Measurements from ENCODE around the gene CFAP57.

DNA sequence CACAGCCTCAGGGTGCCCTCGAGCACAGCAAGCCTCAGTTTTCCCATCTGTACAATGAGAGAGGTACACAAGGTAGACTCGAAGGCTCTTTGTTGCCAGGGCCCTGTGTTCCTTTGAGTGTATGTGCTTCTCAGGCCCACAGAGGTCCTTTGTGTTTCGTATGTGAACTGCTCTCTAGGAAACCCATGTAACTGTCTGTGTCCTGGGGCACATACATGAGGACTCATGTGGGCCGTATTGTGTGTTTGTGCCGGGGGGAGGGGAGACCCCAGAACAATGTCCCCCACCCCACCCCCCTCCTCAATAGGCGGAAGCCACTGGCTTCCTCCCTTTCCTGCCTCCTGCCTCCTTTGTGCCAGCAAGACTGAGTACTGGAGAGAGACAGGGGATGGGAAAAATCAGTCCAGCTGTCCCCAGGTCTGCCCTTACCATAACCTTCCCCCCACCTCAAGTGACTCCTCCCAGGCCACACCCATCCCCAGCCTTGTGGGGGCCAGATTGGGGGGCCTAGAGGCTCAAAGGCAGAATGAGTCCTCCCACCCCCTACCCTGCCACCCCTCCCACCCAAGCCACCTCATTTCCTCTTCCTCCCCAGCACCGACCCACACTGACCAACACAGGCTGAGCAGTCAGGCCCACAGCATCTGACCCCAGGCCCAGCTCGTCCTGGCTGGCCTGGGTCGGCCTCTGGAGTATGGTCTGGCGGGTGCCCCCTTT is 128.4 kb downstream of the CFAP57 start, which contains the start of gene TIE1:
- TF ChIP-seq POLR2A (IDR thresholded peaks at IDR 0.05; ENCODE audit: low read depth, low read length) = no peak
- no peak for TF ChIP-seq POLR2AphosphoS5 (IDR thresholded peaks at IDR 0.05; ENCODE audit: low read depth, low read length)
- no peak for TF ChIP-seq TAF1 (IDR thresholded peaks at IDR 0.05; ENCODE audit: low read depth, low read length)
- TF ChIP-seq PAX5 (IDR thresholded peaks at IDR 0.05; ENCODE audit: insufficient read depth, low read length, severe bottlenecking) = no peak
- no peak for TF ChIP-seq SPI1 (IDR thresholded peaks at IDR 0.05; ENCODE audit: low read depth, low read length)

Measured in GM12891 (cell line).